ENCODE measurements around the gene TP73.

The TP73 gene

DNA sequence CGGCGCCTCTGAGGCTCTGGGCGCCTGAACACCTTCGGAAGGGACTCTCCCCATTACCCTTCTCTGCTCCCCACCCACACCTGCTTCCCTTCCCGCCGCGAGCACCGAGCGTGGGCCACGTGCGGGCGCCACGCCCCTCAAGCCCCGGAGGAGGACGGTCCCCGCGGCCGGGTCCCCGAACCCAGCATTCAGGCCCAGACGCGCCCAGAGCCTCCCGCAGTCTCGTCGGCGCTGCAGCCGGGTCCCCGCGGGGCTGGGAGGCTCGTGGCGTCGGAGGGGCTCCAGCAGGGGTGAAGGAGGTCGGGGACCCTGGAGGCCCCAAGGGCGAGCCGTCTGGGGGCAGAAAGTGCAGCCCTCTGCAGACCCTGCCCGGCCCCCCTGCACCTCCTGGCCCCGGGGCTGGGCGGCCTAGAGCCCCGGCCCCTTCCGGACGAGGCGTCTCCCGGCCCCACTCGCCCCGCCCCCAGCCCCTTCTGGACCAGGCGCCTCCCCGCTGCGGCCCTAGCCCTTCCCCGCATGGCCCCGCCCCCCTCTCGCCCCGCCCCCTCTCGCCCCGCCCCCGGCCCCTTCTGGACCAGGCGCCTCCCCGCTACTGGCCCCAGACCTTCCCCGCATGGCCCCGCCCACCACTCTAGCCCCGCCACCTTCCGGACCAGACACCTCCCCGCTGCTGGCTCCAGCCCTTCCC, 119.9 kb downstream of the TP73 start:
- DNase-seq: no peak

DNA sequence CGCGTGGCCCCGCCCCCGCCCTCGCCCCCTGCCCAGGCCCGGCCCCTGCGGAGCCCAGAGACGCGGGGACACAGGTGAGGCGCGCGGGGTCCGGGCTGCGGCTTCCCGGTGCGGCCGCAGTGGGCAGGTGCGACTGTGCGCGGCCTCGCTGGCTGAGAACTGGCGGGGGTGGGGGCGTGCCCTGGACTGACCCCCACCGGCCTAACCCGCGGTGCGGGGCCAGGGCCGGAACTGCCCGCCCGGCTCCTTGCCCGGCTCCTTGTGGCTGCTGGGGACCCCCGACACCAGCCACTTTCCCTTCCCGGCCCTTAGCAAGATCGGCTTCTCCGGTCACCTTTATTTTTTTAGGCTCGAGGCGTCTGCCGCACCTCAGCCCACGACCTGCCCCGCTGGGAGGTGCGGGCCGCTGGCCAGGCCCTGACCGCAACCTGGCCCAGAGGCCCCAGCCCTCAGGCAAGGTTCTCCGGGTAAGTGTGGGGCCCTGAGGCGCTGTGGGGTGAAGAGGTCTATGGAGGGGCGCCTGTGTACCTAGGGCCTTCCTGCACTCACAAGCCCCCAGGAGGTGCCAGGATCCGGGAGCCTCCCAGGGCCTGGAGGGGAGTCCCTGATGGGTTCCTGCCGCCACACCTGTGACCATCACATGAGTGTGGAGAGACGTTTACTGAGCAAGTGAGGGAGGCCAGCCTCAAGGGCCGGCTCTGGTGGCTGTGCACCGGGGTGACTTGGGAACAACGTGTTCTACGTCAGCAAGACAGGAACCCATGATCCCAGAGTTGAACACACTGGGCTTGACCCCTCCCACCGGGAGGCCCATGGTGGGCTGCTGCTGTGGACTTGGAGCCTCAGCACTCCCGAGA, 120.6 kb downstream of the TP73 start, which contains the start of gene SMIM1:
Gene SMIM1 (plus strand): TSS at position 35 of the 857 bp plus-strand sequence. CDS start 2,625 bp downstream, outside the sequence.
- no peak for DNase-seq

DNA sequence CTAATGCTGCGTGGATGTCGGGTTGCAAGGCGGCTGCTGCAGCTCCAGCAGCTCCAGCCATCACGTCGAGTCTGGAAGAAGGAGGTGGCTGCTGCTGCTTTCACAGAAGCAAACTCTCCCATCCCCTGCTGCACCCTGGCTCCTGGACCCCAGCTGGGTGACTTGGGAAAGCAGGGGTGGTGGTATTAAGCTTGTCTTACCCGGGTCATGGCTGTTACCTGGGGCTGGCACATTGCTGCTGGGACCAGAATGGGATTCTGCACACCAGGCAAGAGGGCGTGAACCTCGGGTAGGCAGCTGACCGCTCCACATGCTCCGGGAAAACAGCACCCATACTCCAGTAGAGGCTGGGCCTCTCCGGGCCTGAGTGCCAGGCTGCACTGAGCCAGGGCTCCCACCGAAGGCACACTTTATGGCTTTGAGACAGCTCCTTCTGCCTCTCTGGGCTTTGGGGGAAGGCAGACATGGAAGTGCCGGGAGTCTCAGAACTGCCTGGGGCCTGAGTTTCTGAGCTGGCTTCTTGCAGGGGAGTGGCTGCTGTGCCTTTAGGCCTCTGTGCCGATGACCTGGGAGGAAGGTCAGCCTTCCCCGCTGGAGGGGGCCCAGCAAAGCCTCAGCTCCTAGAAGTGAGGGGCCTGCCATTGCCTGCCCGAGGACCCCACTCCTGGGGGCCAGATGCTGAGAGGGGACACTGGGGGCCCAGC, 121.4 kb downstream of the TP73 start:
- no peak for DNase-seq

DNA sequence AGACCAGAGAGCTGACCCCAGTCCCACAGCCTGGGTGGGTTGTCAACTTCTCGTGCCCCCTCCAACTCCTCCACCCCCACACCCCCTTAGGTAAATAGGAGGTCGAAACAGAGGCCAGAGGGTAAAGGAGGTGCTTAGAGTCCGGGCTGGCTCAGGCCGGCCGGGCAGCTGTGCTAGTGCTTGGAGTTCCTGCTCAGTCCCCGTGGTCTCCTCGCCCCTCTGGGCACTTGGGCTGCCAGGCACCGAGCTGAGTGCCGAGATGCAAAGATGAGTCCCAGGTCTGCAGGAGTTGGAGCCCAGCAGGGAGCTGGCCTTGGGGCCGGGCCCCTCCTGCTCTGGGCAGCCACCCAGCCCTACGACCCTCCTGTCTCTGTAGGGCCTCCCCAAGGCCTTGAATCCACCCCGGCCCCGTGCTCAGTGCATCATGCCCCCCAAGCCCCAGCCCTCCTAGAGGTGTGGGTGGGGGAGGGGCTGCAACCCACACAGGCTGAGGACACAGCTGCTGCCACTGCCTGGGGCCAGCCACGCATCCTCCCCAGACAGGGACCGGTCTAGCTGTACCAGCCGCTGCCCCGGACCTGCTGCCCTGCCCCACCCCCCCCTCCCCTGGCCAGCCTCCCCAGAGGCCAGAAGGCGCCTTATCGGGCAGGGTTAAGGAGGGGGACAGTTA, 122.1 kb downstream of the TP73 start:
- no peak for DNase-seq

DNA sequence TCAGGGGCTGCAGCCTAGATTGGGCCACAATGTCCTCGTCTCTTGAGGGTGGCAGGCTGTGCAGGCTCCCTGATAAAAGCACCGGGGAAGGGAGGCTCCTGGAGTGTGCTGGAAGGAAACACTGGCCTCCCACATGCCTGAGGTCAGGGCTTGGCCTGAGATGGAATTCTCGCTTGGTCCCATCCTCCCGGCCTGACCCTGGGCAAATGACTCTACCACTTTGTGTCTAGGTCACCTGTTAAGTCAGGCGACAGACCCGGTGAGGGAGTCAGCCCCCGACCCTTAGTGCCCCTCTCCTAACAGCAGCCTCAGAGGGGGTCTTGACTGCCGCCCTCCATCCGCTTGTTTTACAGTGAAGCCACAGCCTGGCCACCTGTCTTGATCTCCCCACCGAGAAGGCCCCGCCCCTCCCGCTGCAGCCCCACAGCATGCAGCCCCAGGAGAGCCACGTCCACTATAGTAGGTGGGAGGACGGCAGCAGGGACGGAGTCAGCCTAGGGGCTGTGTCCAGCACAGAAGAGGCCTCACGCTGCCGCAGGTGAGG, 122.7 kb downstream of the TP73 start:
- DNase-seq: no peak

DNA sequence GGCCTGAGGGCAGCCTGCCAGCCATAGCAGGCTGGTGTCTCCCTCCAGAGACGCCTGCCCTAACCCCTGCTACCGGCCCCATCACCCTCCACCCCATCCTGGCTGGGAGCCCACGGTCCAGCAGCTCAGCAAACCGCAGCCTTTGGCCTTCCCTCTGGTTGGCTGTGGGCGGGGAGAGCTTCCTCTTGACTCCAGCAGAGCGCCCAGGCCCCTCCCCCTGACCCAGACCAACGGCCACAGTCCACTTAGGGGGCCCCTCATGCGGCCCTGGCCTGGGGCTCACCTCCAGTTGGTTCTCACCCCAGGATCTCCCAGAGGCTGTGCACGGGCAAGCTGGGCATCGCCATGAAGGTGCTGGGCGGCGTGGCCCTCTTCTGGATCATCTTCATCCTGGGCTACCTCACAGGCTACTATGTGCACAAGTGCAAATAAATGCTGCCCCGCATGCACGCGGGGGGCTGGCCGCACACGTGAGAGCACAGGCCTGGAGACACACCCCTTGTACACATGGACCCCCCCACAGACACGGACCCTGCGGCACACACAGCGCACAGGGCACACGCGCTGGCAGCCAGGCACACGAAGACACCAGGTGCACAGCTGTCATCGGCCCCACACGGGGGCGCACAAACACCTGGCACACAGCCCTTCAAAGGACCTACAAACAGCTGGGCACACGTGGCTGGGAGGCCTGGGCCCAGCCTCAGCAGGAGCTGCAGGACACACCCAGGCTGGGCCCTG, 123.3 kb downstream of the TP73 start:
- no peak for DNase-seq

DNA sequence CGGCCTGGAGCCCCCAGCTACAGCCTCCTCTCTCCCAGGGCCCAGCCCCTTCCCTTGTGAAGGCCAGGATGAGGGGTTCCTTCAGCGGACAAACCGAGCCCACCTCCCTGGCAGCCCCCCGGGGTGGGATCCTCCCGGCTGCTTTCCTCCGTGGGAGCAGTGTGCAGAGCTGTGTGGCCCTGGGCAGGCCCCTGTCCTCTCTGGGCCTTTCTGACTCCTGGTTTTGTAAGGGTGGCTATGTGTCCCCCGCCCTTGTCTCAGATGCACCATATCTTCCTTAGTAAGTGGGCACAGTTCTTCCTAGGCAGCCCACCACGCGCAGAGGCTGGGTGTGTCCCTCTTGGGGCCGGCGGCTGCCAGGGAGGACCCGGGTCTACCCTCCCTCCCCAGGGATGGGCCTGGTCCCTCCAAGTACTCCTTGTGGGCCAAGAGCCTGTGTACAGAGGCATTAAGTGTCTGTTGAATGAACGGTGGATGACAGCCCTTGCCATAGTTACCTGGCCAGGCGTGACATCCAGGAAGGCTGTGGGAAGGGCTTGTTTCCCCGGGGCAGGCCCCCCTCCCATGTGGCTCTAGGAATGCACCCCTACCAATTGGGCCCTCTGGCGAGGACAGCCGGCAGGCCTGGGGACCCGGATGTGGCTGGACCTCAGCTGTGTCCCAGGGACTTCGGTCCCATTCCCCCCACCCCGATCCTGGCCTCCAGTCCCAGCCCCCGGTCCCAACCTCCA, 124.1 kb downstream of the TP73 start:
- no peak for DNase-seq

DNA sequence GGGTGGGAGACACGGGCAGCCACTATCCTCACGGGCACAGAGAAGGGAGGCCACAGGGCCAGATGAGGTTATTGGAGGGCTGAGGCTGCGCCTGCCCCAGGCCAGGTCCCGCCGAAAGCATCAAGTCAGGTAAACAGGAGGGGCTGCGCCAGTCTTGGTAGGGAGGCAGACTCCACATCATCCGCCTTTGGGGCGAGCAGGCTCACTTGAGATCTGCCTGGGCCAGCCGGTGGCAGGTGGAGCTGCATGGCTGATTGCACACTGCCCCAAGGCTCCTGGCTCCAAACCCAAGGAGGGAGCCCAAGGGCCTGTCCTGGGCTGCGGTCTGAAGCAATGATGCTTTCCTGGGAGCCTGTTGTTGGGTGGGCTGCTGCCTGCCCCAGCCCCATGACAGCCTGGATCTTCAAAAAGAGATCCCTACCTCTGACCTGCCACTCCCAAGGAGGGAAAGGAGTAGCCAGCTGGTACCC, 124.8 kb downstream of the TP73 start:
- DNase-seq: no peak

DNA sequence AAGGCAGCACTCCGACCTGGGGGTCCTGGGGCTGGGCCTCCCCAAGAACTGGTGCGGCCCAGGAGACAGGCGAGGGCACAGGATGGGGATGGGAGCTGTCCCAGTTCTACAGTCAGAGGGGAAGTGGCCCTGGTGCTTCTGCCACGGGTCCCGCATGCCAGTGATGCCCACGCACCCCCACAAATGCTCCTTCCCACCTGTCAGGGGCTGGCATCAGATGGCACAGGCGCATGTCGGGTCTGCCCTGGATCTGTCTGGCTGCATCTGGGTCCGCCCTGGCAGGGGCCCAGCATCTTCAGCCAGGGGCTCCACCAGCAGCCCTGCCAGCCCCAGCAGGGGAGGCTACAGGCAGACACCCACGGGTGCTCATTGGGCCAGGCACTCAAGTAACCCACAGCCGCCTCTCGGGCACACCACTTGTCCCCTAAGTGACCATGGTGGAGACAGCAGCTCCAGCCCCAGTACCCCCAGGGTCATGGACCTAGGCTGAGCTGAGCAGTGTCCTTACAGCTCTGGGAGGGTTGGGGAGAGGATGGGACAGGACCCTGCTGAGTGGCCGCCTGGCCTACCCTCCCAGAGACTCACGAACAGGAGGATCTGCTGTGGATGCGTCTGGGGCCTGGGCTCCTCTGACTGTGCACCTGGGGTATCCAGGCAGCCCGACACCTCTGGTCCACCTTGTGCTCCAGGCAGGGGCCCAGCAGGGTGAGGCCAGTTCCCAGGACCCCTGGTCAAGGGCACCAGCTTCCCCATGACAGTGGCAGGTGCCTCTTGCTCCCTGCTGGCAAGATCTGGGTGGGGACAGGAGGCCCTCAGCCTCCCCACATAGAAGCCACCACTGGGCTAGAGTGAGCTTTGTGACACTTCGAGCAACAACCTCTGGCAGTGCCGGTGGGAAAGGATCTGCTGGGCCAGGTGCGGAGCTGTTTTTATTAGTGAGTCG, 125.6 kb downstream of the TP73 start:
- DNase-seq: no peak

DNA sequence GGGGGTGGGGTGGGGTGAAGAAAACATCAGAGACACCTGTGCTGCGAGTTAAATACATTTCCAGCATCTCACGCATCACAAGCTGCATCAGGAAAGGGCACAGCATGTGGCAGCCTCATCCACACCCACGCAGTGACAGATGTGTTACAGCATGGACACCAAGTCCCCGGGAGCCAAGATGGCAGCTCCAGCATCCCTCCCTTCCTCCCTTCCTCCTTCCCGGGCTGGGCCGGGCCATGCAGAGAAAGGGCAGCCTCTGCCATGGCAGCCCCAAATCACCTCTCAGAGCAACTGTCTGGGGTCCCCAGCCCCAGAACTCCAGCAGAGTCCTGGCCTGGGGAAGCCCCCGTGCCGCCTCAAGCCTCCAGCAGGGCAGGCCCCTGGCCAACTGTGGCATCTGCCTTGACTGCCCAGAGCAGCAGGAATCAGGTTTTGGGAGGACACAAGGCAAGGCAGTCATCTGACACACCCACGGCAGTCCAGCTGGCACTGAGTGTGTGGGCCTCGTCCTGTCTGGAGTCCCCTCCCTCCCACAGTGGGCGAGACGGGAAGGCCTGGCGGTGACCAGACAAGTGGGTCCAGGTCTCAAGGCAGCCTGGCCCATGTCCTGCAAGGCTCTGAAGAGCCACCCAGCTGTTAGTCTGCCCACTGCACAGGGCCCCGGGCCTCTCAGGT, 126.4 kb downstream of the TP73 start:
- DNase-seq: no peak

DNA sequence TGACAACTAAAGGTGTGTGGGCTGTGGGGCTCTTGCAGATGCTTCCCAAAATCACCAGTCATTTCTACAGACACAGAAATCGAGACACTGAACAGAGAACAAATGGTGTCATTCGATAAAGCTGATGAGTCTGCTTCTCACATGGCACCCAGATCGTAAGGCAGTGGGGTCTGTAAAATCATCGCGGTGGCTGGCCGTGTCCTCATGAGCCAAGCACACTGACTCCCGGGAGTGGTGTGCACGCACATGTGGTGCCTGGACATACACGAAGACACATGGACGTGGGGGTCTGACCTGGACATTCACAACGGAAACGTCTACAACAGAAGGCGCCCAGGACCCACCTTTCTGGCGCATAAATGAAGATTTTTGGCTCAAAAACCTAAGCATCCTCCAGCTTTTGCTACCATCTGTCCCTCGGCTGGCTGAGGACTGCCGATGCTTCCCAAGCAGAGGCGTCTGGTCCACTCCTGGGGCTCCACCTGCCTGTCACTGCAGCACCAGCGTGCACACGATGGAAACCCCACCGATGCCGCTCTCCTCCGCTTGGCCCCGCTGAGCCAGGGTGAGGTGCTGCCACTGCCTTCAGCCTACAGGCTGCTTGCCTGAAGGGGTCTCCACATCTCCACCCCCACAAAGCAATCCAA, 127.1 kb downstream of the TP73 start:
- DNase-seq: no peak

DNA sequence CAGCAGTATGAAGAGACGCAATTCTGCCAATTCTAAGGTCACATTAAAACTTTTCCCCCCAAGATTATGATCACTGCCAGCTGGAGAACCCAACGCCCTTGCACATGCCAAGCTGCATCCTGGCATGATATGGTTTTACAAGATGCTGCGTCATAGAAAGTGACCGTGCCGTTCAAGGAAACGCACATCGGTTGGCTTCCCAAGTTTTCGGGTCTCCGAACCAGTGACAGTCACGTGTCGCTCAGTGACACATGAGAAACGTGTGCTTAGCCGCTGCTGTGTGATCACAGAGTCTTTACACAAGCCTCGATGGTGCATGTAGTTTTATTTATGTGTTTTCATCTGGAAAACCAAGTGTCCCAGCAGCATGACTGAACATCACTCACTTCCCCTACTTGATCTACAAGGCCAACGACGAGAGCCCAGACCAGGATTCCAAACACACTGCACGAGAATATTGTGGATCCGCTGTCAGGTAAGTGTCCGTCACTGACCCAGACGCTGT, 127.6 kb downstream of the TP73 start:
- no peak for DNase-seq

DNA sequence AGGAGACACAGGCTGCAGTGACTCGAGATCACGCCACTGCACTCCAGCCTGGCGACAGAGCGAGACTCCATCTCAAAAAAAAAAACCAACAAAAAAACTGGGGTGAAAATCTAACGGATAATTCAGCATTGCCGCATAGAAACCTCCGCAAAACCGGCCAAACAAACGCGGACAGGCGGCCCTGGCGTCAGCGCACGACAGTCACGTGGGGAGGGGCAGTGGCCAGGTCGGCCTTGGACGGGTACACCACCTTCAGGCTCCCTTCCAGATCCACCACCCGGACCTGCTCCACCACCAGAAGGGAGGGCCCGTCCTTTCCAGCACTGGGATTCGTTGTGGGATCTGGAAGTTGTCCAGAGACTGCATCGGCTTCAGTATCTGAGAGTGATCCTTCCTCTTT, 128.6 kb downstream of the TP73 start:
- DNase-seq: no peak

DNA sequence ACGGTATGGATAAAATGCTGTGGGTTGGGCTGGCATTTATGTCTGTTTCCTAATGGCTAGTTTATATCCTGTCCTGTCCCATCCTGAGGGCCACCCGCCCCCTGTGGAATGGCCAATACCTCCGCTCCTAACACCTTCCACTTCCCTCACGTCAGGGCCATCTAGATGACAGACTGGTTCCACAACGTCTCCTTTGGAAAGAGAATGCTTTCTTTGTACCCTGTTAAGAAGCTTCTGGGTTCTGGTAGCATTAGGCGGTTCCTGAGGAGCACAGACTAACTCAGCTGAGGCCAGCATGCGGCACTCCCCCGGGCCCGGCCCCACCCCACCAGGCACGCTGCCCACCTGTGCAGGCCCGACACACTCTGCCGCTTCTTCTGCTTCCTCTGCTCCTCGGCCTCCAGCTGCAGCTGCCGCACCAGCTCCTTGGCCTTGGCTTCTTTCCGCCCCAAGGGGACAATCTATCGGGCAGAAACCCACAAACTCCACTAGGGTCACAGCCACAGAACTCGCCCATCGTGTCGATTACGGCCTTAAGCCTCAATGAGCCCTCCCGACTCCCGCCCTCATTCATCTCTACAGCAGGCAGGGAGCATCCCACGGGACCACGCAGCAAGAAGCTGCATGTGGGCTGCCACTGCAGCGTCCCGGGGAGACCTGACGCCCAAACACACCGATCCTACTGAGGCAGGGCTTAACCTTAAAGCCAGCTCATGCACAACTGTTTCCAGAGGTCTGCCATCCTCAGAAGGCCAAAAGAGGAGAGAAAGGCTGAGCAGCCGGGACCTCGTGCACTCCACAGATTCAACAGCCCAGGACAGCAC, 131.5 kb downstream of the TP73 start:
- DNase-seq: no peak

DNA sequence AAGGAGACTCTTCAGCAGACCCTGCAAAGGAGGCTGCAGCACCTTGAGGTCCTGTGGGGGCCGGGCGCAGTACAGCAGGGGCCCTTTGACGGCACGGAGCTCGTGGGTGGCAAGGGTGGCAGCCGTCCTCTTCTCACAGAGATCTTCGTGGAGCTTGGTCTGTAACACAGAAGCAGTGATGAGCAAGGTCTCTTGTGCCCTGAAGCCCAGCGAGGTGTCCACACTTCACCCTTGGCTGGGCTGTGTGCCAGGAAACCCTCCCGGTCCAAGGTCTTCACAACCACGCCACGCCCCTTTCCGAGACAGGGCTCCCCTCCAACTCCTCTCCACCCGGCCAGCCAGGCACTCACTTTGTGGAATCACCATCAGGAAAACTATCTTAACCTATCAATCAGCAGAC, 132.7 kb downstream of the TP73 start:
- DNase-seq: no peak

DNA sequence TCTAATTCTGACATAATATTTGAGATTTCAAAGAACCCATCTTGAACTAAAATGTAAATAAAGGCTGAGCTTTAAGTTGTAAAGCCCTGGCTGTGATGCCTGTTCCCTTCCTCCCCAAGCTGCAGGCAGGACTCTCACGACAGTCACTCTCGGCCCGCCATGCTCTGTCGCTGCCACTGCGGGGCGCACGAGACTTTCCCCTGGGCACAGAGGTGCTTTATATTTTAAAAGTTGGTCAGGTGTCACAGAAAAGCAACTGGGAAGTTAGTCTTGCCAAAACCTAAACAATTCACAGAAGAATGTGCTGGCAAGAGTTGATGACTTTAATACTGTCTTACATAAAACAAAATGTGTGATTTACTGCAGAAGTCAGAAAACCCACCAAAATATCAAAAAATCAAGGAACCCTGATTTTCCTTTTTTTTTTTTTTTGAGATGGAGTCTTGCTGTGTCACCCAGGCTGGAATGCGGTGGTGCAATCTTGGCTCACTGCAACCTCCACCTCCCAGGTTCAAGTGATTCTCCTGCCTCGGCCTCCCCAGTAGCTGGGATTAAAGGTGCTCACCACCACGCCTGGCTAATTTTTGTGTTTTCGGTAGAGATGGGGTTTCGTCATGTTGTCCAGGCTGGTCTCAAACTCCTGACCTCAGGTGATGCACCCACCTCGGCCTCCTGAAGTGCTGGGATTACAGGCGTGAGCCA, 133.3 kb downstream of the TP73 start:
- DNase-seq: no peak

Data from NCI-H2227 treated with DMSO at 0.1 percent for 48 hours (cell line).